ENCODE results near the gene TBCD.
"Not testable (repeated sequence)": the region's sequence is repeated elsewhere in the genome, so short reads cannot be mapped to it uniquely, and the experiment has no call there.

The TBCD gene

DNA sequence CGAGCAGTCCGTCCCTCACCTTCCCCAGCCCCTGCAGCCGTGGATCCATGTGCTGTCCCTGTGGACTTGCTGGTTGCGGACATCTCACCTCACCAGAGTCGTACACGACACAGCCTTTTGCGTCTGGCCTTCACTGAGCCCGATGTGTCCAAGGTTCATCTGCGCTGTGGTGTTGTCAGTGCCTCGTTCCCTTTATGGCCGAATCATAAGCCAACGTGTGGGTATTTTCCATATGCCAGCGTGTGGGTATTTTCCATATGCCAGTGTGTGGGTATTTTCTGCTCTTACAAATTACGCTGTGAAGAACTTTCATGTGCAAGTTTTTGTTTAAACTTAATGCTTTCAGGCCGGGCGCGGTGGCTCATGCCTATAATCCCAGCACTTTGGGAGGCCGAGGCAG lies 31.6 kb downstream of the TBCD start:
- TF ChIP-seq ZNF623 (tag by site-specific recombination; IDR thresholded peaks at IDR 0.05) = no peak
- TF ChIP-seq, protein P1, sequence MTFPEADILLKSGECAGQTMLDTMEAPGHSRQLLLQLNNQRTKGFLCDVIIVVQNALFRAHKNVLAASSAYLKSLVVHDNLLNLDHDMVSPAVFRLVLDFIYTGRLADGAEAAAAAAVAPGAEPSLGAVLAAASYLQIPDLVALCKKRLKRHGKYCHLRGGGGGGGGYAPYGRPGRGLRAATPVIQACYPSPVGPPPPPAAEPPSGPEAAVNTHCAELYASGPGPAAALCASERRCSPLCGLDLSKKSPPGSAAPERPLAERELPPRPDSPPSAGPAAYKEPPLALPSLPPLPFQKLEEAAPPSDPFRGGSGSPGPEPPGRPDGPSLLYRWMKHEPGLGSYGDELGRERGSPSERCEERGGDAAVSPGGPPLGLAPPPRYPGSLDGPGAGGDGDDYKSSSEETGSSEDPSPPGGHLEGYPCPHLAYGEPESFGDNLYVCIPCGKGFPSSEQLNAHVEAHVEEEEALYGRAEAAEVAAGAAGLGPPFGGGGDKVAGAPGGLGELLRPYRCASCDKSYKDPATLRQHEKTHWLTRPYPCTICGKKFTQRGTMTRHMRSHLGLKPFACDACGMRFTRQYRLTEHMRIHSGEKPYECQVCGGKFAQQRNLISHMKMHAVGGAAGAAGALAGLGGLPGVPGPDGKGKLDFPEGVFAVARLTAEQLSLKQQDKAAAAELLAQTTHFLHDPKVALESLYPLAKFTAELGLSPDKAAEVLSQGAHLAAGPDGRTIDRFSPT (tag by site-specific recombination; IDR thresholded peaks at IDR 0.05) = 0 out of 2 replicates have a peak, but pooled peaks have one; percentile 22
- ChIA-PET POLR2A (no interaction called here), CTCF (no interaction called here)
- Histone ChIP-seq H3K9me3 (ENCODE audit: control insufficient read depth, insufficient read depth, low read depth, low read length) (no peaks in the 10 kb centered on the region), H3K4me3 (ENCODE audit: low read depth, low read length) (no peak overlapping the region), H3K27ac (ENCODE audit: extremely low read depth, low read depth, low read length) (no peak overlapping the region), H3K4me1 (ENCODE audit: control insufficient read depth, insufficient read depth, low read length) (no peaks in the 10 kb centered on the region), H3K36me3 (ENCODE audit: control insufficient read depth in 2 of 2, insufficient read depth in 1 of 2, low read length in 2 of 2) (peaks cover 13 to 39% of the 10 kb centered on the region in 2 experiments; a peak in 2 of 3 replicates)

GRCh38 chr17:82785581-82785980 lies 33.7 kb downstream of the TBCD start:
- H3K9me3 ChIP-seq (ENCODE audit: control insufficient read depth, insufficient read depth, low read depth, low read length); H3K27ac ChIP-seq (ENCODE audit: extremely low read depth, low read depth, low read length); H3K4me1 ChIP-seq (ENCODE audit: control insufficient read depth, insufficient read depth, low read length); CTCF ChIA-PET; POLR2A ChIA-PET; H3K4me3 ChIP-seq (ENCODE audit: low read depth, low read length): not testable (repeated sequence)
- peaks cover 13 to 39% of the 10 kb centered on the region in 2 experiments; a peak in 2 of 3 replicates for H3K36me3 ChIP-seq (ENCODE audit: control insufficient read depth in 2 of 2, insufficient read depth in 1 of 2, low read length in 2 of 2)

GRCh38 chr17:82786427-82786826 lies 34.6 kb downstream of the TBCD start:
- H3K27ac ChIP-seq (ENCODE audit: extremely low read depth, low read depth, low read length) = no peak overlapping the region
- ChIA-PET POLR2A (no interaction called here), CTCF (no interaction called here)
- TF ChIP-seq ZSCAN4 (tag by site-specific recombination; IDR thresholded peaks at IDR 0.05) (no peak), ZNF266 (tag by site-specific recombination; IDR thresholded peaks at IDR 0.05; ENCODE audit: low read depth) (no peak), ZNF211 (tag by site-specific recombination; IDR thresholded peaks at IDR 0.05; ENCODE audit: low read depth) (no peak), GLIS2 (tag by site-specific recombination; IDR thresholded peaks at IDR 0.05) (peak; percentile 38; the same call in 1 of the 2 replicates), ZNF555 (tag by site-specific recombination; conservative IDR thresholded peaks at IDR 0.05) (no peak), GLIS1 (tag by site-specific recombination; IDR thresholded peaks at IDR 0.05) (peak; percentile 27; the same call in 1 of the 2 replicates), ZNF488 (tag by site-specific recombination; IDR thresholded peaks at IDR 0.05) (no peak), ZNF510 (tag by site-specific recombination; IDR thresholded peaks at IDR 0.05; ENCODE audit: insufficient replicate concordance) (no peak), ZIC2 (tag by site-specific recombination; IDR thresholded peaks at IDR 0.05) (peak; percentile 92)
- no peak overlapping the region for H3K4me3 ChIP-seq (ENCODE audit: low read depth, low read length)
- peaks cover 13 to 39% of the 10 kb centered on the region in 2 experiments; a peak in 2 of 3 replicates for H3K36me3 ChIP-seq (ENCODE audit: control insufficient read depth in 2 of 2, insufficient read depth in 1 of 2, low read length in 2 of 2)
- no peaks in the 10 kb centered on the region for H3K4me1 ChIP-seq (ENCODE audit: control insufficient read depth, insufficient read depth, low read length)
- no peaks in the 10 kb centered on the region for H3K9me3 ChIP-seq (ENCODE audit: control insufficient read depth, insufficient read depth, low read depth, low read length)

DNA sequence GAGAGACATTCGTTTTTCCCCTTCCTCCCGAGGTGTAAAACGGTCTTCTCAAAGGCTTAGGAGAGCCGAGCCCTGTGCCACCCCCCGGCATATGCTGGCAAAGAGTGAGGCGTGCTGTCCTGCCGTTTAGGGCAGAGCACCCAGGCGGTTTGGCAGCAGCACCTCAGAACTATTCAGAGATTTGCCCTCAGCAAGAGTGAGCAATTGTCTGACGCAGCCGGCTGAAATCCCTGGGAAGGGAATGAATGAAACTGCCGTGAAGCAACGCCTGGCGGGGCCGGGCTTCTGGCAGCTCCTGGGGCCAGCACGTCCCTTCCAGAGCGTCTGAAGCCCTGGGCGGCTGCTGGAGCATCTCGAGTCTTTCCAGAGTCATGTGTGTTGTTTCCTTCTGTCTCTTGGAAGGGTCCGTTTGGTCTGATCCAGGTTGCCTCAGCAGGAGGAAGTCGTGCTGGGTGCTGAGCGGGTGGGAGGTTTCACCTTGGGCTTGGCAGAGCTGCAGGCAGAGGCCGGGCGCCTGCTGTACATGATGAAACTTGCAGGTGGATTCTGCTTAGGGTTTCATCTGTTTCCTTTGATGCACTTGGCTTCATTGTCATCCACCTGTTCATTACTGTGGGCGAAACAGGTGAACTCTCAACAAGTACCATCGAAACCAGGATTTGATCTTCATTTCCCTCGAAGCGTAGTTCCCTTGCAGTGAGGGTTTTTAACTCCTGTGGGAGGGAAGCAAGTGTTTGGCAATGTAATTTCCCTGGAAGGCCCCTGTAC lies 35.4 kb downstream of the TBCD start:
- no peak overlapping the region for H3K27ac ChIP-seq (ENCODE audit: extremely low read depth, low read depth, low read length)
- ChIA-PET POLR2A (no interaction called here), CTCF (interaction anchor here (0.5 to 1.2 kb wide), 2 partner anchors 98 to 338 kb away, joined by 3 to 4 read pairs; no protein-coding TSS in a partner anchor)
- no peaks in the 10 kb centered on the region for H3K9me3 ChIP-seq (ENCODE audit: control insufficient read depth, insufficient read depth, low read depth, low read length)
- no peaks in the 10 kb centered on the region for H3K4me1 ChIP-seq (ENCODE audit: control insufficient read depth, insufficient read depth, low read length)
- peaks cover 12 to 32% of the 10 kb centered on the region in 2 experiments; a peak in 2 of 3 replicates for H3K36me3 ChIP-seq (ENCODE audit: control insufficient read depth in 2 of 2, insufficient read depth in 1 of 2, low read length in 2 of 2)
- H3K4me3 ChIP-seq (ENCODE audit: low read depth, low read length) = no peak overlapping the region
- TF ChIP-seq ZNF626 (tag by site-specific recombination; IDR thresholded peaks at IDR 0.05) = no peak
- TF ChIP-seq SCRT1 (tag by site-specific recombination; IDR thresholded peaks at IDR 0.05; ENCODE audit: borderline replicate concordance) = 0 out of 2 replicates have a peak, but pooled peaks have one; percentile 26
- peak; percentile 43; the same call in 1 of the 2 replicates for TF ChIP-seq SCRT2 (tag by site-specific recombination; IDR thresholded peaks at IDR 0.05)

All from HEK293 (cell line).